Left lobe of liver (tissue), 2 donors: ENCODE data around the gene ZNF423. TPM values are rescaled to one million over a fixed set of nuclear protein-coding genes. Genes with fewer than 3 reads are reported as not detected.
"Not testable (repeated sequence)": the region's sequence is repeated elsewhere in the genome, so short reads cannot be mapped to it uniquely, and the experiment has no call there.

Experiments used
- ATAC-seq: fragments of 200-7000 bp; cut with Tn5 transposase; one replicate; pipeline ENCODE4 v1.9.1; 2020; ENCODE audit warnings: mild to moderate bottlenecking, moderate library complexity
- DNase-seq: peaks from one replicate; pipeline ENCODE4 v3.0.0-alpha.2; 2020; ENCODE audit warnings: low spot score
- total RNA-seq: library from RNA; stranded (reverse); gene quantifications from one replicate; pipeline ENCODE4 v1.2.1, GENCODE V29; 2021
- donor health status: DM: no; HTN: no; CAD: no; lungs with moderate emphysema.
- donor health status: DM: no; HTN: yes; CAD: no.

The ZNF423 gene
- total RNA-seq, 1 donor from 2014 or later, result 2.0 TPM

- not testable (repeated sequence) for DNase-seq, ATAC-seq
Observed at GRCh38 chr16:49871824-49872223, 15.9 kb upstream of the ZNF423 start.

GRCh38 chr16:49869731-49870130 lies 13.8 kb upstream of the ZNF423 start:
- DNase-seq (no peak), ATAC-seq (no peak)

GRCh38 chr16:49867796-49868668 lies 12.1 kb upstream of the ZNF423 start:
- ATAC-seq (no peak), DNase-seq (no peak)

GRCh38 chr16:49867234-49867633 lies 11.3 kb upstream of the ZNF423 start:
- DNase-seq (no peak), ATAC-seq (no peak)

- DNase-seq (no peak), ATAC-seq (no peak)
Observed at GRCh38 chr16:49866595-49867071, 10.7 kb upstream of the ZNF423 start.

- no peak for ATAC-seq
- no peak for DNase-seq
Observed at GRCh38 chr16:49862694-49863093, 6.8 kb upstream of the ZNF423 start.

- ATAC-seq (no peak), DNase-seq (no peak)
Observed at GRCh38 chr16:49861299-49861698, 5.4 kb upstream of the ZNF423 start.

GRCh38 chr16:49860593-49860992 lies 4.7 kb upstream of the ZNF423 start:
- ATAC-seq (no peak), DNase-seq (no peak)

GRCh38 chr16:49859125-49859811 lies 3.4 kb upstream of the ZNF423 start:
- ATAC-seq (no peak), DNase-seq (peak; percentile 51)

- ATAC-seq (peak; percentile 6), DNase-seq (peak; percentile 50)
Observed at GRCh38 chr16:49858200-49859124, 2.5 kb upstream of the ZNF423 start.

GRCh38 chr16:49857423-49858181 lies 1.7 kb upstream of the ZNF423 start:
- peak; percentile 57 for ATAC-seq
- DNase-seq, result peak; percentile 76

GRCh38 chr16:49856672-49857330 lies 889 bp upstream of the ZNF423 start:
- peak; percentile 62 for ATAC-seq
- peak; percentile 79 for DNase-seq

- peak; percentile 84 for ATAC-seq
- peak; percentile 88 for DNase-seq
Observed at GRCh38 chr16:49855280-49855821, 561 bp downstream of the ZNF423 start.

- ATAC-seq (no peak), DNase-seq (no peak)
Observed at GRCh38 chr16:49854796-49855203, 1.1 kb downstream of the ZNF423 start.

GRCh38 chr16:49854188-49854795 lies 1.6 kb downstream of the ZNF423 start:
- no peak for ATAC-seq
- no peak for DNase-seq

- no peak for ATAC-seq
- DNase-seq, result no peak
Observed at GRCh38 chr16:49852279-49852678, 3.6 kb downstream of the ZNF423 start.

- DNase-seq (no peak), ATAC-seq (no peak)
Observed at GRCh38 chr16:49851468-49851787, 4.5 kb downstream of the ZNF423 start.

- ATAC-seq (no peak), DNase-seq (no peak)
Observed at GRCh38 chr16:49850558-49851467, 5.1 kb downstream of the ZNF423 start.
